ENCODE results near the gene TAGLN.
"Not testable (repeated sequence)": the region's sequence is repeated elsewhere in the genome, so short reads cannot be mapped to it uniquely, and the experiment has no call there.

TAGLN gene

DNA sequence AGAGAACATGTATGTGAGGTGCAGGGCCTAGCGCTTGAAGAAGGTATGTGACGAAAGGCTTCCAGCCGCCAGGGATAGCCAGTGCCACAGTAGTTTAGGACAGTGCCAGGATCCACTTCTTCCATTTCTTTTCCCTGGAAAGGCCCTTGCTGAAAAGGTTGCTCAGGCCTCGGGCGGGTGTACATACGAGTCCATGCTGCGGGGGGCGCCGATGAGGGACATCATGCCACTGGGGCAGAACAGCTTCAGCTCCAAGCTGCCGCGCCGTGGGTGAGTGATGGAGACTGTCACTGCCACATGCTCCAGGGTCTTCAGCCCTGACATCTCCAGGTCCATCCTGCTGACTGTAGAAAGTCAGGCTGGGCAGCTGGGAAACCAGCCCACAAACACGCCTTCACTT lies 9.5 kb downstream of the TAGLN start:
- H3K4me3 ChIP-seq (ENCODE audit: low read depth, low read length); in situ Hi-C loops (cut with HindIII; ENCODE audit: low sequenced_read_pairs): not testable (repeated sequence)

GRCh38 chr11:117209351-117210125 lies 10.4 kb downstream of the TAGLN start:
- H3K4me3 ChIP-seq (ENCODE audit: low read depth, low read length); in situ Hi-C loops (cut with HindIII; ENCODE audit: low sequenced_read_pairs): not testable (repeated sequence)
- peak; percentile 37 for DNase-seq (ENCODE audit: low read depth, low spot score)

More for the DNA sequence above, 9.5 kb downstream of the TAGLN start:
- not testable (repeated sequence) for DNase-seq (ENCODE audit: low read depth, low spot score)

- H3K4me3 ChIP-seq (ENCODE audit: low read depth, low read length): no peak overlapping the region
- no peak for DNase-seq (ENCODE audit: low read depth, low spot score)
- in situ Hi-C loops (cut with HindIII; ENCODE audit: low sequenced_read_pairs): no loop called here
- no peak for TF ChIP-seq CTCF (IDR thresholded peaks at IDR 0.05; ENCODE audit: low read depth, low read length)
Observed at GRCh38 chr11:117210620-117211019, 11.4 kb downstream of the TAGLN start.

- in situ Hi-C loops (cut with HindIII; ENCODE audit: low sequenced_read_pairs): no loop called here
- TF ChIP-seq CTCF (IDR thresholded peaks at IDR 0.05; ENCODE audit: low read depth, low read length): no peak
- no peak for DNase-seq (ENCODE audit: low read depth, low spot score)
- no peak overlapping the region for H3K4me3 ChIP-seq (ENCODE audit: low read depth, low read length)
Observed at GRCh38 chr11:117212697-117213355, 13.7 kb downstream of the TAGLN start.

DNA sequence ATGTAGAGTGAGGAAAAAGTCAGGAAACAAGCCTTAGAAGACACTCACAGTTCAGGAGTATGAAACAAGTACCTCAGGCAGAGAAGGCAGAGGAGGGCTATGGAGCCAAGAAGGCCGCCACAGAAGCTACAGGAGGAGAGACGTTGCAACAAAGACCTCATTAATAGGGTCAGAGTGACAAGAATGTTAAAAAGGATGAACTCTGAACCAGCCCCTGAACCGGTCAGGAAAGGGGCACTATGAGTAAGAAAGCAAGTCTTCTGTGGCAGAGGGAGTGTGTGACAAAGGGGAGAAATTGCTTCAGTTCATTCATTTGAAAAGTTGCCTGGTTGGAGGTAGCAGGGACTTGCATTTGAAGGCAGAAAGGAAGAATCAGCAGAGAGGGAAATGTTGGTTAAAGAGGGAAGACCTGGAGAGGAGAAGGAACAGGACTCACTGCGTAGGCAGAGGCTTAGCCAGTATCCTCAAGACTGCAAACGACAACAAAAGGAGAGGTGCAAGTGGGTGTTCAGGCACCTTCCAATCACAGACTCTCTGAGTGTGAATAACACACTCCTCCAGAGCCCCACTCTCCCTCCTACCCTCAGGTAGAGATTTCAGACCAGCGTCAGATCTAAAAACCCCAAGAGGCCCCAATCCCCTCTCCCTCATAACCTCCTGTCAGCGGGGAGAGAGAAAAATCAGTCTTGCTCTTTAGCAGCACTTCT lies 15.4 kb downstream of the TAGLN start:
- DNase-seq (ENCODE audit: low read depth, low spot score): no peak
- no peak overlapping the region for H3K4me3 ChIP-seq (ENCODE audit: low read depth, low read length)
- no peak for TF ChIP-seq CTCF (IDR thresholded peaks at IDR 0.05; ENCODE audit: low read depth, low read length)
- in situ Hi-C loops (cut with HindIII; ENCODE audit: low sequenced_read_pairs): no loop called here

- in situ Hi-C loops (cut with HindIII; ENCODE audit: low sequenced_read_pairs): no loop called here
- no peak for TF ChIP-seq CTCF (IDR thresholded peaks at IDR 0.05; ENCODE audit: low read depth, low read length)
- no peak for DNase-seq (ENCODE audit: low read depth, low spot score)
- H3K4me3 ChIP-seq (ENCODE audit: low read depth, low read length): no peak overlapping the region
Observed at GRCh38 chr11:117217141-117218084, 18.2 kb downstream of the TAGLN start.
